Thyroid gland (tissue), 4 donors: Measurements from ENCODE around the gene PHACTR1. TPM values are rescaled to one million over a fixed set of nuclear protein-coding genes. Genes with fewer than 3 reads are reported as not detected.

Experiments used
- DNase-seq, 2 donors: peaks; one replicate each; pipeline ENCODE4 v3.0.0-alpha.2; 2019
- H3K27ac ChIP-seq, 3 donors: fragments of 200-600 bp; sonication (generic); 1 replicate in 2 of 3; 2 replicates in 1 of 3; pipeline ENCODE4 v1.5.1; 2016 to 2019; ENCODE audit warnings: mild to moderate bottlenecking in 1 of 3, moderate library complexity in 1 of 3
- H3K27me3 ChIP-seq: fragments of 200-600 bp; sonication (generic); one replicate; pipeline ENCODE4 v1.5.1; 2019
- H3K36me3 ChIP-seq, 2 donors: fragments of 200-600 bp; sonication (generic); one replicate each; pipeline ENCODE4 v1.5.1; 2016 to 2019
- H3K4me1 ChIP-seq, 2 donors: fragments of 200-600 bp; sonication (generic); one replicate each; pipeline ENCODE4 v1.5.1; 2017 to 2019
- H3K4me3 ChIP-seq, 3 donors: fragments of 200-600 bp; sonication (generic); replicated peaks in 1 of 3; 1 replicate in 2 of 3; 2 replicates in 1 of 3; pipeline ENCODE4 v1.5.1; 2016; ENCODE audit warnings: mild to moderate bottlenecking in 1 of 3
- H3K9me3 ChIP-seq: fragments of 200-600 bp; sonication (generic); one replicate; pipeline ENCODE4 v1.5.1; 2017
- POLR2A ChIP-seq, 2 donors: fragments of 450-650 bp; IDR thresholded peaks; one replicate each; pipeline ENCODE4 v1.6.1; 2017; ENCODE audit warnings: antibody characterized with exemption in 2 of 2, mild to moderate bottlenecking in 2 of 2, moderate library complexity in 1 of 2
- WGBS, 2 donors: methylation state at CpG; one replicate each; pipeline ENCODE4 v1.1.5; 2017; 5-methylcytosine and 5-hydroxymethylcytosine counted together
- intact Hi-C: fragments of 100-400 bp; cut with DNase I; formaldehyde crosslinking; loops from one replicate; pipeline ENCODE4 v1.15.1; 2023
- total RNA-seq, 4 donors: library from RNA; depleted of rRNA; stranded (reverse); fragments of >200 nt; gene quantifications; one replicate each; pipeline ENCODE4 v1.2.3, GENCODE V29; 2016
- TF ChIP-seq, protein P1 (sequence below), 6 experiments: fragments of 200-600 bp in 3 of 6; fragments of 450-650 bp in 3 of 6; sonication (generic) in 3 of 6; IDR thresholded peaks; one replicate each; pipeline ENCODE4 v1.5.1; 2016 to 2019; ENCODE audit warnings: antibody characterized with exemption in 6 of 6, mild to moderate bottlenecking in 2 of 6, inconsistent platforms in 1 of 6, moderate library complexity in 1 of 6

Gene PHACTR1
- total RNA-seq, 4 donors from 2014 or later = 2.9 to 8.6 (median 4.4) TPM

- Histone ChIP-seq H3K27ac (no peak overlapping the region), H3K27me3 (no peaks in the 10 kb centered on the region), H3K4me1 (peaks cover 3 to 6% of the 10 kb centered on the region in 2 donors), H3K4me3 (no peak overlapping the region), H3K36me3 (no peaks in the 10 kb centered on the region), H3K9me3 (no peaks in the 10 kb centered on the region)
- TF ChIP-seq, protein P1, sequence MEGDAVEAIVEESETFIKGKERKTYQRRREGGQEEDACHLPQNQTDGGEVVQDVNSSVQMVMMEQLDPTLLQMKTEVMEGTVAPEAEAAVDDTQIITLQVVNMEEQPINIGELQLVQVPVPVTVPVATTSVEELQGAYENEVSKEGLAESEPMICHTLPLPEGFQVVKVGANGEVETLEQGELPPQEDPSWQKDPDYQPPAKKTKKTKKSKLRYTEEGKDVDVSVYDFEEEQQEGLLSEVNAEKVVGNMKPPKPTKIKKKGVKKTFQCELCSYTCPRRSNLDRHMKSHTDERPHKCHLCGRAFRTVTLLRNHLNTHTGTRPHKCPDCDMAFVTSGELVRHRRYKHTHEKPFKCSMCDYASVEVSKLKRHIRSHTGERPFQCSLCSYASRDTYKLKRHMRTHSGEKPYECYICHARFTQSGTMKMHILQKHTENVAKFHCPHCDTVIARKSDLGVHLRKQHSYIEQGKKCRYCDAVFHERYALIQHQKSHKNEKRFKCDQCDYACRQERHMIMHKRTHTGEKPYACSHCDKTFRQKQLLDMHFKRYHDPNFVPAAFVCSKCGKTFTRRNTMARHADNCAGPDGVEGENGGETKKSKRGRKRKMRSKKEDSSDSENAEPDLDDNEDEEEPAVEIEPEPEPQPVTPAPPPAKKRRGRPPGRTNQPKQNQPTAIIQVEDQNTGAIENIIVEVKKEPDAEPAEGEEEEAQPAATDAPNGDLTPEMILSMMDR (IDR thresholded peaks at IDR 0.05) = no peak
- TF ChIP-seq POLR2A (IDR thresholded peaks at IDR 0.05) = no peak
- DNase-seq = no peak
- intact Hi-C loops = no loop called here
- WGBS, 2 donors = 94 to 95% methylated on average over 5 of the region's 5 CpGs
Measured at GRCh38 chr6:13105139-13105538, 388.6 kb downstream of the PHACTR1 start.

- H3K4me1 ChIP-seq = peaks cover 11 to 16% of the 10 kb centered on the region in 2 donors
- intact Hi-C loops = no loop called here
- H3K27ac ChIP-seq = peak overlapping the region in 2 of 3 donors; percentile 15 to 42
- no peaks in the 10 kb centered on the region for H3K36me3 ChIP-seq
- no peak overlapping the region for H3K4me3 ChIP-seq
- H3K9me3 ChIP-seq = no peaks in the 10 kb centered on the region
- TF ChIP-seq POLR2A (IDR thresholded peaks at IDR 0.05) = no peak
- TF ChIP-seq, protein P1 (IDR thresholded peaks at IDR 0.05) = no peak
- peak; percentile 27 to 37 for DNase-seq
- H3K27me3 ChIP-seq = no peaks in the 10 kb centered on the region
Measured at GRCh38 chr6:13112921-13113320, 396.4 kb downstream of the PHACTR1 start.

DNA sequence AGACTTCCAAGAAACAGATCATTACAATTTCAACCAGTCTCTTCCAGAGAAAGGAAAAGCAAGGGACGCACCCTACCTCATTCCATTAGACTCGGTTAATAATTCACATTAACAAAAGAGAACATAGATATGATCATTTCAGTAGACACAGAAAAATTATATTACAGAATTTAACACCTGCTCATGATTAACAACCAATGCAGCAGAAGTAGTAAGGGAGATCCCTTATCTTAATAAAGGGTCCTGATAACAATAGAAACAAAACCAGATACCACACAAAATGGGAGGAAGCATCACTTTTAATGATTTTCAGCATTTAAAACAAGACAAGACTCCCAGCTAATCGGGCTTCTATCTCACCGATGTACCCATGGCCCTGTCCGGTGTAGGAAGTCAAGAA lies 396.8 kb downstream of the PHACTR1 start:
- H3K4me1 ChIP-seq = peaks cover 11 to 16% of the 10 kb centered on the region in 2 donors
- peak overlapping the region in 2 of 3 donors; percentile 15 to 42 for H3K27ac ChIP-seq
- no peaks in the 10 kb centered on the region for H3K36me3 ChIP-seq
- 53 to 57% methylated on average over 5 of the region's 5 CpGs for WGBS, 2 donors
- no peak for TF ChIP-seq POLR2A (IDR thresholded peaks at IDR 0.05)
- TF ChIP-seq, protein P1 (IDR thresholded peaks at IDR 0.05) = no peak
- no peak overlapping the region for H3K4me3 ChIP-seq
- no peaks in the 10 kb centered on the region for H3K9me3 ChIP-seq
- no peak for DNase-seq
- no peaks in the 10 kb centered on the region for H3K27me3 ChIP-seq
- intact Hi-C loops = no loop called here

- no peaks in the 10 kb centered on the region for H3K9me3 ChIP-seq
- no peaks in the 10 kb centered on the region for H3K27me3 ChIP-seq
- 8 to 15% methylated on average over 5 of the region's 5 CpGs for WGBS, 2 donors
- peak overlapping the region in 2 of 3 donors; percentile 6 to 42 for H3K27ac ChIP-seq
- TF ChIP-seq, protein P1 (IDR thresholded peaks at IDR 0.05) = no peak
- TF ChIP-seq POLR2A (IDR thresholded peaks at IDR 0.05) = no peak
- H3K4me1 ChIP-seq = peaks cover 11 to 16% of the 10 kb centered on the region in 2 donors
- intact Hi-C loops = no loop called here
- peak; percentile 90 to 92 for DNase-seq
- H3K36me3 ChIP-seq = no peaks in the 10 kb centered on the region
- H3K4me3 ChIP-seq = no peak overlapping the region
Measured at GRCh38 chr6:13113981-13114593, 397.5 kb downstream of the PHACTR1 start.

DNA sequence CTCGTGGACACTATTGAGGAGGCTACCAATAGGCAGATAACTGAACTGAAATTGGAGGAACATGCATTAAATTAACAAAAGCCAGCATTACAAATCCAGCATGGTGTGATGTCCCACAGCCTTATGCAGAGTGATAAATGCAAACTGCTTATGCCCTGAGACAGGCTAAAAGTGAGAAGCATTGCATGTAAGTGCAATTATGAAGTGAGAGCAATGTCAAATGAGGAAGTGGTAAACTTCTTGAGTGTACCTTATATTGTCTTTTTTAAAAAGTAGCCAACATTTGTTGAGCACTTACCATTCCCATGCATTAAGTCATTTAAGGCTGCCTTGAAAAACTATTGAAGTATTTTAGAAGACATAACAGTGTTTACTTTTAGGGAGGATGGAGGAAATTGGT lies 399.6 kb downstream of the PHACTR1 start:
- intact Hi-C loops = no loop called here
- TF ChIP-seq, protein P1 (IDR thresholded peaks at IDR 0.05) = no peak
- TF ChIP-seq POLR2A (IDR thresholded peaks at IDR 0.05) = no peak
- H3K36me3 ChIP-seq = no peaks in the 10 kb centered on the region
- no peaks in the 10 kb centered on the region for H3K27me3 ChIP-seq
- H3K9me3 ChIP-seq = no peaks in the 10 kb centered on the region
- WGBS, 2 donors = 88 to 90% methylated on average over 1 of the region's 1 CpG
- peaks cover 11 to 16% of the 10 kb centered on the region in 2 donors for H3K4me1 ChIP-seq
- H3K4me3 ChIP-seq = no peak overlapping the region
- no peak for DNase-seq
- H3K27ac ChIP-seq = no peak overlapping the region
